Parathyroid adenoma (tissue), 2 donors: ENCODE results near the gene KIF26B.

Experiments used
- H2AFZ ChIP-seq: fragments of 300-600 bp; sonication (generic); one replicate; pipeline ENCODE4 v1.7.0; 2017; ENCODE audit warnings: antibody characterized with exemption, mild to moderate bottlenecking
- H3K27ac ChIP-seq: fragments of 300-600 bp; sonication (generic); one replicate; pipeline ENCODE4 v1.7.0; 2017
- H3K27me3 ChIP-seq: fragments of 300-600 bp; sonication (generic); one replicate; pipeline ENCODE4 v1.7.0; 2017; ENCODE audit warnings: low read length; ENCODE audit not compliant: control insufficient read depth, insufficient read depth
- H3K36me3 ChIP-seq: fragments of 300-600 bp; sonication (generic); one replicate; pipeline ENCODE4 v1.7.0; 2017; ENCODE audit warnings: low read length; ENCODE audit not compliant: control insufficient read depth, insufficient read depth
- H3K4me1 ChIP-seq: fragments of 300-600 bp; sonication (generic); one replicate; pipeline ENCODE4 v1.7.0; 2017; ENCODE audit warnings: control low read depth
- H3K4me2 ChIP-seq: fragments of 300-600 bp; sonication (generic); one replicate; pipeline ENCODE4 v1.7.0; 2017; ENCODE audit warnings: low read length
- H3K4me3 ChIP-seq: fragments of 300-600 bp; sonication (generic); one replicate; pipeline ENCODE4 v1.7.0; 2017; ENCODE audit warnings: low read depth, low read length
- H3K79me2 ChIP-seq: fragments of 300-600 bp; sonication (generic); one replicate; pipeline ENCODE4 v1.7.0; 2017; ENCODE audit warnings: control low read depth
- H3K9ac ChIP-seq: fragments of 300-600 bp; sonication (generic); one replicate; pipeline ENCODE4 v1.7.0; 2017; ENCODE audit warnings: mild to moderate bottlenecking
- H3K9me3 ChIP-seq: fragments of 300-600 bp; sonication (generic); one replicate; pipeline ENCODE4 v1.7.0; 2017; ENCODE audit warnings: low read length; ENCODE audit not compliant: control insufficient read depth
- CTCF ChIP-seq: fragments of 300-600 bp; sonication (generic); IDR thresholded peaks from one replicate; pipeline ENCODE4 v1.7.0; 2017; ENCODE audit warnings: antibody characterized with exemption, mild to moderate bottlenecking
- donor health status: primary hyperparathyroidism.

The KIF26B gene

GRCh38 chr1:245580651-245581050 lies 425.9 kb downstream of the KIF26B start:
- Histone ChIP-seq H3K9ac (no peak overlapping the region), H2AFZ (no peak overlapping the region), H3K4me2 (no peak overlapping the region), H3K9me3 (no peaks in the 10 kb centered on the region), H3K27ac (no peak overlapping the region), H3K36me3 (no peaks in the 10 kb centered on the region), H3K27me3 (no peaks in the 10 kb centered on the region), H3K4me1 (no peaks in the 10 kb centered on the region), H3K4me3 (no peak overlapping the region), H3K79me2 (no peaks in the 10 kb centered on the region)
- TF ChIP-seq CTCF, result no peak

- Histone ChIP-seq H3K4me2 (no peak overlapping the region), H3K27me3 (no peaks in the 10 kb centered on the region), H3K36me3 (no peaks in the 10 kb centered on the region), H3K79me2 (no peaks in the 10 kb centered on the region), H3K4me3 (no peak overlapping the region), H2AFZ (no peak overlapping the region), H3K9me3 (no peaks in the 10 kb centered on the region), H3K4me1 (no peaks in the 10 kb centered on the region), H3K27ac (no peak overlapping the region), H3K9ac (no peak overlapping the region)
- TF ChIP-seq CTCF, result no peak
Observed at GRCh38 chr1:245582026-245582425, 427.2 kb downstream of the KIF26B start.

GRCh38 chr1:245583081-245583480 lies 428.3 kb downstream of the KIF26B start:
- no peaks in the 10 kb centered on the region for H3K4me1 ChIP-seq
- no peak overlapping the region for H3K4me2 ChIP-seq
- no peak for TF ChIP-seq CTCF
- no peaks in the 10 kb centered on the region for H3K79me2 ChIP-seq
- H2AFZ ChIP-seq, result no peak overlapping the region
- H3K9ac ChIP-seq, result no peak overlapping the region
- H3K36me3 ChIP-seq, result no peaks in the 10 kb centered on the region
- H3K4me3 ChIP-seq, result no peak overlapping the region
- no peaks in the 10 kb centered on the region for H3K9me3 ChIP-seq
- no peak overlapping the region for H3K27ac ChIP-seq
- no peaks in the 10 kb centered on the region for H3K27me3 ChIP-seq

- Histone ChIP-seq H2AFZ (no peak overlapping the region), H3K36me3 (no peaks in the 10 kb centered on the region), H3K4me1 (no peaks in the 10 kb centered on the region), H3K9me3 (no peaks in the 10 kb centered on the region), H3K27me3 (no peaks in the 10 kb centered on the region), H3K9ac (no peak overlapping the region), H3K79me2 (no peaks in the 10 kb centered on the region), H3K27ac (no peak overlapping the region), H3K4me2 (no peak overlapping the region), H3K4me3 (no peak overlapping the region)
- no peak for TF ChIP-seq CTCF
Observed at GRCh38 chr1:245583575-245584330, 429.0 kb downstream of the KIF26B start.
